HG02973 (cell line): Measurements from ENCODE around the gene MYO18A.

ENCODE experiments used
- ATAC-seq: cut with Tn5 transposase; IDR thresholded peaks from one replicate; pipeline ENCODE4 v1.9.1; 2021; ENCODE audit warnings: moderate library complexity; ENCODE audit not compliant: unreplicated experiment

The MYO18A gene

GRCh38 chr17:29084541-29085146, 95.6 kb downstream of the MYO18A start:
- no peak for ATAC-seq

DNA sequence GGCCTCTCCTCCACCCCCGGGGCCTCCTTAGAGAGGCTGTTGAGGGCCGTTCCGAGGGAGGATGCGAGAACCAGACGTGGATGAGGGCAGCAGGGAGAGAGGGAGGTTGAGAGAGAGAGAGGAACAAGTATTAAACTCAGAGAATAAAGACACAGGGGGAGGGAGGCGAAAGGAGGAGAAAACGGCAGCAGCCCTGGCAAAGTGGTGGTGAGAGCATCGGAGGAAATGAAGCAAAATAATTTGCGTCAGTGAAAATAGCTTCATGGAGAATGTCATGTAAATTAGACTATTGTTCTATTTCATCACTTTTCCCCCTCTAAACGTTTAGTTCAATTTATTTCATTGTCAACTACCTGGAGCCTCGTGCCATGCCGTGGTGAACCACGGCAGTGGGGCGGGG, 99.2 kb downstream of the MYO18A start:
- no peak for ATAC-seq

GRCh38 chr17:29080323-29080722, 99.9 kb downstream of the MYO18A start:
- ATAC-seq: no peak

- ATAC-seq: no peak
Measured at GRCh38 chr17:29079887-29080286, 100.3 kb downstream of the MYO18A start.

DNA sequence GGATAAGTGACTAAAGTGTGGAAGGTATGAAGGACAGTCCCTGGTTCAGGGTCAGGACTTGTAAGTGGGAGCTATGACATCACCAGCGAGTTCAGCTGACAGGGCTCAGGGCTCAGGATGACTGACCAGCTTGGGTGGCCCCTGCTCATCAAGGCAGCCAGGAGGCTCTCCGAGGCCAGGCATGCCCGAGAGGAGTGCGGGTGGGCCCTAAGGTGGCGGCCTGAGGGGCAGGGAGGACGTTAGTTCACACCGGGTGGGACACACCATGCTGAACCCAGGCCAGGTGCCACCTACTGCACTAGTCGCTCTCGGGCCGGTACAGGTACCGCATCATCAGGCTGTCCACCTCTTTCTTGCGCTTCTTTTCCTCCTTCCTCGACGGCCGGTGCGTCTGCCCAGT, 100.8 kb downstream of the MYO18A start:
- no peak for ATAC-seq

DNA sequence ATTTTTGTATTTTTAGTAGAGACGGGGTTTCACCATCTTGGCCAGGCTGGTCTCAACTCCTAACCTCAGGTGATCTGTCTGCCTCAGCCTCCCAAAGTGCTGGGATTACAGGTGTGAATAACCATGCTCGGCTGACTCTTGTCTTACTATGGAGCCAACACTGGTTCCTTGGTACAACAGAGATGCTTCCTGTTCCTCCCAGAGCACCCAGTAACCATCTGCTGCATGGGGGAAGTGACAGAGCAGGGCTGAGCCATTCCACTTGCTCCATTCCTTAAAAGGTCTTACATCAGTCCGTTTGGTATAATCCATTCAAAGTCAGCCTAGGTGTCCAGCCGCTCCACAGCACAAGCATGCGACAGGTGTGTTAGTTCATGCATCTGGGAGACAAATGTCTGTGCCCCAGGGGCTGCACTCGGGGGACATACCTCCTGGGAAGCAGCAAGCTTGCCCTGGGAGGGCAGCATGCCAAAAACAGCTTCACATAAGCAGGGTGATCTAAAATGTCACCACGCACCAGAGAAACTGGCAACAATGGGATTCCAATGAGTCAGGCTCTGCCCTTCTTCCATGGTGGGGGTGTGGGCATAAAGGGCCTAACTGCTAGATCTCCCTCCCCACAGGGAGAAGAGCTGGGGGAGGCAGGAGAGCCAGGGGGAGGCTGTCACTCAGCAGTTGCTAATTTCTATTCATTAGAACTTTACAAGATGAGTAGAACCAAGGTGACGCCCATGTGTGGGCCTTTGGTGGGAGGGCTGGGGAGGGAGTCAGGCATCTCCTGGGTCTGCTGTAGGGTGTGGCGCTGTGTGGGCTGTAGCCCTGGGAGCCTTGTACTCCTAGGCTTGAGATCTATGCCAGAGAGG, 101.8 kb downstream of the MYO18A start:
- no peak for ATAC-seq

- no peak for ATAC-seq
Measured at GRCh38 chr17:29077320-29077719, 102.9 kb downstream of the MYO18A start.

DNA sequence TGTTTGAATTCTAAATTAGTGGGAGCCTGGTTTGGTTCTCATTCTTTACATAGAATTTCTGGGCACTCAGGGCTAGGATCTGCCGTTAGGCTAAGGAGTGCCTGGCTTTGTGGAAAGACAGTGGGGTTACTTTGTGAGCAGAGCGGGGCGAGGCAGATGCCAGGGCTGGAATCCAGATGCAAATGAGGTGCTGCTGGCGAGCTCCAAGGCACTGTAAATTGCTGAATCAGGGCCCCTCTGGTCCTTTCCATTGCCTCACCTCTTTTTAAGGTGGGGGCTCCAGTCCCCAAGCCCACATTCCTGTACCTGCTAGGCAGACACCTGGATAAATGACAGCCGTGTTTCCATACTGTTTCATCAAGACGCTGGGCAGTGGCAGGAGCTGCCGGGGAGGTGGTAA, 103.5 kb downstream of the MYO18A start:
- ATAC-seq: no peak

DNA sequence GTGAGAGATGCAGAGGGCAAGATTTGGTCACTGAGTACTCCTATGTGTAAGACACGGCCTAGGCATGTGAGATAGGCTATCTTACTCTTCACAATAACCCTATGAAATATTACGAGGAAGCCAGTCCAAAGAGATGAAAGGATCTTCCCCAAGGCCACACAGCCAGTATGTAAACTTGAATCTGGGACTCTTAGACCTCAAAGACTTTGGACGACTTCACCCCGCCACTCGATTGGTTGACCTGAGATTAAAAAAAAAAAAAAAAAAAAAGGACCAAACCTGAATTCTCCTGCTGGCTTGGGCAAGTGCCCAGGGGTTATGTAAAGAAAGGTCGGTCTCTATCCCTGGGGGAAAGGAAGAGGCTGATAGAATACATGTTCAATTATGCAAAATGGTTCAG, 104.1 kb downstream of the MYO18A start:
- ATAC-seq: no peak

DNA sequence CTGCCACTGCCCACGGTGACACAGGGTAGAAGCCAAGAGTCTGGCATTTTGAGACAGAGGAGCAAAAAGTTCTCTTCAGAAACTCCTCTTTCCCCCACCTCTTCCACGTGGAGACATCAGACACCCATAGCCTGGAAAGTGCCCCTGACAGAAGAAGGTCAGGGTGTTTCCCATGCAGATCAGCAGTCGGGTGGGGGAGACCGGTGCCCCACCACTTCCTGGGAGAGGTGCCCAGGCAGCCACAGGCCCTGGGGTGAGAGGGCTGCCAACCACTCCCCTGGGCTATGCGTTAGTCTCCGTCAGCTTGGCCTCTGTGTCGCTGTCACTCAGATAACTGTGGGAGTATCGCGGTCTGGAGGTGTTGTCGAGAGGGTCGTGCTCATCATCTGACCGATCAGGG, 105.7 kb downstream of the MYO18A start:
- no peak for ATAC-seq

DNA sequence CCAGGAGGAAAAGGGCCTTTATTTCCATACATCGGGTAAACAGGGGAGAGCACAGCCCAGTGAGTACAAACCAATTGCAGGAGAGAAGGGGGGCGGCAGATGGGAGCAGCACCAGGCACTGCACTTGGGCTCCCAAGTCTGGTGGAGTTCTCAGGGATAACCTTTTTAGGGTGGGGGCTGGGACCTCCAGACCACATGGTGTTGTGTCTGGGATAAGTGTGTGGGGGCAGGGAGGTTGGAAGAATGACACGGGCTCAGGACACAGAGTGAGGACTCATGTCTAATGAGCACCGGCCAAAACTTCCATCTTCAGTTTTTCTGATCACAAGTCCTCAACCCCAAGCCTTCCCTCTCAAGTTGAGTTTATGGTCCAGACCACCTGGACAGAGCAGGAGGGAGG, 106.7 kb downstream of the MYO18A start:
- no peak for ATAC-seq

DNA sequence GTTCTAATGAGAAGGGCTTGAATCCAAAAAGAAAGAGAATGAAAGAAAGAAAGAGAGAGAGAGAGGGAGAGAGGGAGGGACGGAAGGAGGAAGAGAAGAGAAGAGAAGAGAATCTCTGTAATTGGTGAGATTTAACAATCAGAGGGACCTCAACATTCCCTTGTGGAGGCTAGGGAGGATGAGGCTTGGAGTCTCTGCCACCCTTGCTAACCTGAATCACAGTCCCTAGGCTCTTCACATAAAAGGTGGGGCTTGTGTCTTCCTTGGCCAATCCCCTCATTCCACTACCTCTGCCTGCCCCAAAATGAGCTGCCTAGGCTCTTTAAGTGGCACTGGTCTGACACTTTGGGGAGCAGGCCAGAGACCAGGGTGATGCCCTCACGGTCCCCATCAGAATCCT, 107.2 kb downstream of the MYO18A start:
- no peak for ATAC-seq

GRCh38 chr17:29071303-29071702, 108.9 kb downstream of the MYO18A start:
- no peak for ATAC-seq

DNA sequence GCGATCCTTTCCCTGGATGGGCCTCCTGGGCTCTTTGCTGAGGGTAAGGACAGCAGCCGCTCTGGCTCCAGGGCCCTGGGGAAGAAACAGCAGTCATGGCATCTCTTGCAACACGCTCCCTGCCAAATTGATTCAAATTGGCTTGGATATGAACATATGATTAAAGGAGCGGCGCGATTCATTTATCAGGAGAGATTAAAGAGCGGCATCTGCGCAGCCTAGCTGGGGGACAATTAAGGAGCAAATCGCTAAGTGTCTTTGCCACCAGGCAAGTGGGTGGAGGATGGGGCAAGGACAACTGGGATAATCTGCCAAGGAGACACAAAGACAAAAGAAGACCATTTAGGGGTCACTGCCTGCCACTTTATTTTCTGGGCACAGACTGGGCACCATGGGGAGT, 109.4 kb downstream of the MYO18A start:
- no peak for ATAC-seq

DNA sequence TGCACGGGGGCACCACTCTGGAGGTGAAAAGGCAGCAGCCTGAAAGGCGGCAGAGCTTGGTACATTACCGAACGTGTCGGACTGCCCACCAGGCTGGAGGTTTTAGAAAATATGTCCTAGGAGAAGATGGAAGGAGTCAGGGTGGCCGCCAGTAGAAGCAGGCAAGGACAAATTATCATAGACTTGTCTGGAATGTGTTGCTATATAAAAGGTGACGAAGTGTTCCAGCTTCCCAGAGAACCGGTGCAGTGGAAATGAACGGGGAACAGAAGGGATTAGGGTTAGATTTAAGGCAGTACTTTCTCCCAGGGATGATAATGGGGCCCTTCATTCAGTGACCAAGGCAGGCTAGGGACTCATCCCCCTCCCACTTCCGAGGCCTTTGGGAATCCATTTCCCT, 109.9 kb downstream of the MYO18A start:
- ATAC-seq: no peak

- no peak for ATAC-seq
Measured at GRCh38 chr17:29069526-29070041, 110.6 kb downstream of the MYO18A start.

- no peak for ATAC-seq
Measured at GRCh38 chr17:29068818-29069217, 111.4 kb downstream of the MYO18A start.

DNA sequence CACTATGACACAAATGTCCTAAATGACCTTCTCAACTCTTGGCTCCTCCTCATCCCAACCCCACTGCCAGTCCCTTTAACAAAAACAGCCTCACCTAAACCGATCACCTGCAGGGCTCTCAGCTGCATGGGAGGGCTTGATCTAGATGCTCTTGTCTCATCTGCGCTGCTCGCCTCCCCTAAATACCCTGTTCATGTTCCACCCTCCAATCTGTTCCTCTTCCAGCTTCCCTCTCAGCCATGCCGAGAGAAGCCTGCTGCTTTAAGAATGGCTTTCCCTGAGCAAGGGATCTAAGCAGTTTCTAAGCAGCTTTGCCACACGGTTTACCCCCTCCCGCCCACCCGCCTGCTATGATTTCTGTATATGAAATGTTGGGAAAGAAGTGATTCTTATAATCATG, 113.6 kb downstream of the MYO18A start:
- ATAC-seq: no peak

- no peak for ATAC-seq
Measured at GRCh38 chr17:29066047-29066446, 114.2 kb downstream of the MYO18A start.

DNA sequence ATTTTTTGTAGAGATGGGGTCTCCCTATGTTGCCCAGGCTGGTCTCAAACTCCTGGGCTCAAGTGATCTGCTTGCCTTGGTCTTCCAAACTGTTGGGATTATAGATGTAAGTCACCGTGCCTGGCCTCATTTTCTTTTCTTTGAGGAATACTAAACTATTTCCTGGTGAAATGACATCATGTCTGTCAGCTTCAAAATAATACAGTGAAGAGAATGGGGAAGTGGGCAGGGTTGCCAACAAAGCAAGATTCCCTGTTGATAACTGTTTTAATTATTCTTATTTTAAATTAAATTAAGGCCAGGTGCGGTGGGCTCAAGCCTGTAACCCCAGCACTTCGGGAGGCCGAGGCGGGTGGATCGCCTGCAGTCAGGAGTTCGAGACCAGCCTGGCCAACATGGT, 116.2 kb downstream of the MYO18A start:
- no peak for ATAC-seq

DNA sequence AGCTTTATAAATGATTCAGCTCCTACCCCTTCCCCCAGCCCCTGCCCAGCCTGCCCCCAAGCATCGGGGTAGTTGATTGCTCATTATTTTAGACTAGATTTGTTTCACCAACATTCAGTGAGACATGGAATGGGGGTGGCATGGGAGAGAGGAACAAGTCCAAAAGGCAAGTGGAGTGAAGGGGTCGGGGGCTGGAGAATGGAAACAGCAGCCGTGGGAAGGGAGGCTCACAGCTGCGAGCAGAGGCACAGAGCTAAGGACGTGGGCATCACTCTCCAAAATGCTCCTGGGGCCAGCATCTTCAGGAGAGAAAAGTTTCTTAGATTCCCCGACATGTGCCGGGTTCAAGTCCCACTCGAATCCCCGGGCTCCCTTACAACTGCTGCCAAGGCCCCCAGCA, 118.0 kb downstream of the MYO18A start:
- no peak for ATAC-seq

DNA sequence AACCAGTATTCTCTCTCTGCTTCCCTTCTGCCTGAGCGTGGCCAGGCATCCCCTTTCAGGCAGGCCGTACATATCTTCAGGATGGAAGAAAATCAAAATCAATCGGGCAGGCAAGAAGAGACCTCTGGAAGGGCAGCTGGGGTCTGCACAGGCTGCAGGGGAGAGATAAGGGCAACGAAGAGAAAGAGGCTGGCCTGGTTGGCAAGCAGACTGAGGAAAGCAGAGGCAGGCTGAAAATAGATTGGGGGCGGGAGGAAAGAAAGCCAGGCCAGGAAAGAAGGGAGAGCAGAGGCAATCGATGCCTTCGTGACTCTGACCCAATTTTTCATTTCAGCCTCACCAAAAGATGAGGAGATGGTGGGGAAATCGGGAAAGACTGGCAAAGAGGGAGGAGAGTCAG, 119.2 kb downstream of the MYO18A start:
- ATAC-seq: no peak
